GM21576 (cell line): ENCODE data around the gene ID1.

Source experiments
- ATAC-seq: cut with Tn5 transposase; IDR thresholded peaks from one replicate; pipeline ENCODE4 v1.9.1; 2021; ENCODE audit warnings: mild to moderate bottlenecking, moderate library complexity; ENCODE audit not compliant: unreplicated experiment

Gene ID1, protein sequence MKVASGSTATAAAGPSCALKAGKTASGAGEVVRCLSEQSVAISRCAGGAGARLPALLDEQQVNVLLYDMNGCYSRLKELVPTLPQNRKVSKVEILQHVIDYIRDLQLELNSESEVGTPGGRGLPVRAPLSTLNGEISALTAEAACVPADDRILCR

DNA sequence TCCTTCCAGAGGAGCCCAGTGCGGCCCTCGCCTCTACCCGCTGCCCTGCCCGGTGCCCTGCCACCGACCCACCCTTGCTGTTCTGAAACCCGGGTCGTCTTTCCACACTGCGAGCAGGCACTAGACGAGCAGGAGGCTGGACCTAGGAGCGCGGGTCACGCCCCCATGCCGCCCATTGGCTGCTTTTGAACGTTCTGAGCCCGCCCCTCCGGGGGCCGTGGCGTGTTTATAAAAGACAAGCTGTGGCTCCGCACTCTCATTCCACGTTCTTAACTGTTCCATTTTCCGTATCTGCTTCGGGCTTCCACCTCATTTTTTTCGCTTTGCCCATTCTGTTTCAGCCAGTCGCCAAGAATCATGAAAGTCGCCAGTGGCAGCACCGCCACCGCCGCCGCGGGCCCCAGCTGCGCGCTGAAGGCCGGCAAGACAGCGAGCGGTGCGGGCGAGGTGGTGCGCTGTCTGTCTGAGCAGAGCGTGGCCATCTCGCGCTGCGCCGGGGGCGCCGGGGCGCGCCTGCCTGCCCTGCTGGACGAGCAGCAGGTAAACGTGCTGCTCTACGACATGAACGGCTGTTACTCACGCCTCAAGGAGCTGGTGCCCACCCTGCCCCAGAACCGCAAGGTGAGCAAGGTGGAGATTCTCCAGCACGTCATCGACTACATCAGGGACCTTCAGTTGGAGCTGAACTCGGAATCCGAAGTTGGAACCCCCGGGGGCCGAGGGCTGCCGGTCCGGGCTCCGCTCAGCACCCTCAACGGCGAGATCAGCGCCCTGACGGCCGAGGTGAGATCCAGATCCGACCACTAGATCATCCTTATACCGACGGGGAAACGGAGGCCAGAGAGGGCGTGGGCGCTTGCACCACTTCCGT lies at the start of gene ID1:
Gene ID1, plus strand, starts transcription at position 259 of the 871 bp plus-strand sequence. Its CDS starts 99 bp downstream, at position 358.
- peak; percentile 91 for ATAC-seq

DNA sequence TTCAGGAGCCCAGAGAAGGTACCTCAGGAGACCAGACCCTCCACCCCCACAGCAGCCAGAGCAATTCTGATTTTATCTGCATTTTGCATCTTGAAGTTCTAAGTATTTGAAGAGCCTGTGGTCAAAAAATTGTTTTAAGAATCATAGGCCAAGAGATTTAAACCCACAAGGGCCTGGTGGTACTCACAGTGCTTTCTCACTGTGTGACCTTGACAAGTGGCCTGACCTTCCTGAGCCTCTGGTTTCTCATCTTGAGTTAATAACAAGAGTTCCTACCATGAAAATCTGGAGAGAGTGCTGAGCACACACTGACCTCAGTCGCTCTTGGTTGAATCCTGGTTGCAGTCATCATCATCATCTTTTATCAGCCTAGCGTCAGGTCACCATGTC lies 45.4 kb upstream of the ID1 start:
- no peak for ATAC-seq

DNA sequence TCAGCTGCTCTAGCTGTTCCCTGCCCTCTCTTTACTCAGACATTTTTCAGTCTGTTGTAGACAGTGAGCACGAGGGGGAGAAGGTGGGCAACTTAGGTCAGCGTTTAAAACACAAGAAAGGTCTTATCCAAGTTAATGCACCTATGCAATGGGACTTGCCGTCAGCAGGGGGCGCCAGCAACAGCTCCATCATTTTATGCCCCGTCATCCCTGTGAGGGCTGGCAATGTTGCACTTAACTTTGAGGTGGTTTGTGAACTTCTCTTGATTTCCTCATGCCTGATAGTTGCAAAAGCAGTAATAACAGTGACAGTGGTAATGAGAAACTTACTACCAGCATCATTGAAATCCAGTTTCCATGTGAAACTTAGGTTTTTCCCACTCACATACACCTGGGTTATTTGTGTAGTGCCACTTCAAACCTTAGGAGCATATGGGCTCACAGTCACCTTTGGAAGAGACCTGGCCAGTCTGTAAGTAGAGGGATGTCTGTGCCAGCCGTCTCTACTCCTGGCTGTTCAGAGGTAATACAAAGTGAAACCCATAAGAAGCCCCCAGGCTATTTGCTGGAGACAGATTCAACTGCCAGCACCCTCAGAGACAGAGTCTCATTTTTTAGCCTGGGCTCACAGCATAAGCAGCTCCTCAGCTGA lies 44.9 kb upstream of the ID1 start:
- no peak for ATAC-seq

DNA sequence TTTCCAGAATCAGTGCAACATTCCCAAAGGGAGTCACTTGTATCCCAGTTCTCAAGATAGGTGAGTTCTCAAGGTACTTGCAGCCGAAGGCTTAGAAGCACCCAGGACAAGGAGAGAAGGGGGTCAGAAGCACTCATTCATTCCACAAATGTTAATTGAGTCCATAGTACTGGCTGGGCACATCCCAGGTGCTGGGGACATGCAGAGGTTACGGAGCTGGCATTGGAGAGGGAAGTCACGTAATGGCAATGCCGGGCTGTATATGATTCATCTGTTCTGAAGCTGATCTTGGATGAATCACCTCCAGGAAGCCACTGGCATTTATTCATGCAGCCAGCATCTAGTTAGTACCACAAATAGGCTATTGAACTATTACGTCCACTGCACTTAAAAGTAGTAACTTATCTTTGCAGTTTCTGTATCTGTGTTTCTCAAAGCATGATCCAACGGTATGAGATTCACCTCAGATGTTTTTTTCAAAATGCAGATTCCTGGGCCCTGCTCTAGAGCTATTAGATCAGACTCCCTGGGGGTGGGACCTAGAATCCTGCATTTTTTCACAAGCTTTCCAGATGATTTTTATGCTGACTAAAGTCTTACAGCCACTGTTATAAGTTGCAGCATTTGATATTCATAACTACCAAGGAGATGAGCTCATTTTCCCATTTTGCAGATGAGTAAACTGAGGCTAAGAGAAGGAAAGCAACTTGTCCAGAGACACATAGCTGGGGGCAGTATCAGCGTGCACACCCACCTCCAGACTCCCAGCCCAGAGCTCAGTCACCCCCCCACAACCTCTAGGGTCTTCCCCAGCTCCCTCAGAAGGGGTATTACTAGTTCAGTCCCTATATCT lies 44.1 kb upstream of the ID1 start:
- ATAC-seq: no peak

DNA sequence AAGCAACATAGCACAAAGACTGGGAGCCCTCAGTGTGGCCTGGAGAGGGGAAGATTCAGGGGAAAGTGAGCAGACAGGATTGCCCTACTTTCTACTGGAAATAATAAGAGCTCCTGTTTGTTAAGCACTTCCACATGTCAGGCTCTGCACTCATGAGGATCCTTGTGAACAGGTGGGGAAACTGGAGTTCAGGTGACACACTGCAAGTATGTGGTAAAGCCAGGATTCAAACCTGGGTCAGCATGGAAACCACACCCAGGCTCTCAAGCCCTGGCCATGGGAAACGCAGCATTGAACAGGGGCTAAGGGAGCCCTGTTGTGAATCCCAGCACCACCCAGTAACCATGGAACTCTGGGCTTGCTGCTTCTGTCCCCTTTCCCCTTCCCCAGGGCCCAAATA lies 42.8 kb upstream of the ID1 start:
- ATAC-seq: no peak

DNA sequence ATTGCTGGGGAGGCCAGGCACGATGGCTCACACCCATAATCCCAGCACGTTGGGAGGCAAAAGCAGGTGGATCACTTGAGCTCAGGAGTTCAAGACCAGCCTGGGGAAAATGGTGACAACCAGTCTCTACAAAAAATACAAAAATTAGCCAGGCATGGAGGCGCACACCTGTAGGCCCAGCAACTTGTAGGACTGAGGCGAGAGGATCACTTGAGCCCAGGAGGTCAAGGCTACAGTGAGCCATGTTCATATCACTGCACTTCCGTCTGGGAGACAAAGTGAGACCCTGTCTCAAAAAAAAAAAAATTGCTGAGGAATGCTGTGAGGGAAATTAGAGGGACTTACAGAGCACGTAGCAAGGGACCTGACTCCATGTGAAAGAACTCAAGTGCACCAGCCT lies 40.8 kb upstream of the ID1 start:
- ATAC-seq: no peak

DNA sequence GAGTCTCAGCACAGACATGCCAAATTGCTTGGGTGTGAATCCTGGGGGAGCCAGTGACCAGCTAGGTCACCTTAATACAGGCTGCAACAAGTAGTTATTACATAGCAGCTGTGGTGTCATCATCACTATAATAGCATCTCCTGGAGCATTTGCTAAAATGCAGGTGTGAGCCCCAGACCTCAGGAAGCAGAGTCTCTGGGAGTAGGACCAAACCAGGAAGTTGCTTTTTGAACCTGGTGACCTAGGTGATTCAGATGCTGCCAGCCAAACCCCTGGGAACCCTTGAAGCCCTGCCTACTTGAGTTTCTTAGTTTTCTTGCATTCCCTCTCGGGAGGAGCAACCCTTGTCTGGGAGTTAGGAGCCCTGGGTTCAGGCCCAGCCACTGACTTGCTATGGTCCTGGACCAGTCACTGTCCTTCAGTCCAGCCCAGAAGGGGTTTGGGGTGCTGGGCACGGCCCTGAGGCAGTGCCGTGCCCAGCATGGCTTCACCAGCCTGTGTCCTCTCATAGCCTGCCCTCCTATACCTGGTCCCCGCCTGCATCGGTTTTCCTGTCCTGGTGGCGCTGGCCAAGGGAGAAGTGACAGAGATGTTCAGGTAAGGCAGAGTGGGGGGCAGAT lies 39.3 kb upstream of the ID1 start:
- no peak for ATAC-seq

DNA sequence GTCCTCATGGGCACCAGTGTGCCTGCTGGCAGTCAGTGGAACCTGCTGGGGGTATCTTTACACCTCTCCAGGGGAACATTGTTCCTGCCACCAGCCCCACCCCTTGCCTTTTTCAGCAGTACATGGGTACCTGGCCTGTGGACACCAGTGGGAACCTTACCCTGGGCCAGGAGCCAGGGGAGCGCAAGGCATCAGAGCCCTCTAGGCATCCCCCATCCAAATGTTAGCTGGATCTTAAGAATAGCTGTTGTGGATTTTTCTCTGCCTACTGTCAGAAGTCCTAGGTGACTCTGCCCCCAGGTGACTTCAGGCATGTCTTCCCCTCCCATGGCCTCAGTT lies 38.8 kb upstream of the ID1 start:
- ATAC-seq: no peak

DNA sequence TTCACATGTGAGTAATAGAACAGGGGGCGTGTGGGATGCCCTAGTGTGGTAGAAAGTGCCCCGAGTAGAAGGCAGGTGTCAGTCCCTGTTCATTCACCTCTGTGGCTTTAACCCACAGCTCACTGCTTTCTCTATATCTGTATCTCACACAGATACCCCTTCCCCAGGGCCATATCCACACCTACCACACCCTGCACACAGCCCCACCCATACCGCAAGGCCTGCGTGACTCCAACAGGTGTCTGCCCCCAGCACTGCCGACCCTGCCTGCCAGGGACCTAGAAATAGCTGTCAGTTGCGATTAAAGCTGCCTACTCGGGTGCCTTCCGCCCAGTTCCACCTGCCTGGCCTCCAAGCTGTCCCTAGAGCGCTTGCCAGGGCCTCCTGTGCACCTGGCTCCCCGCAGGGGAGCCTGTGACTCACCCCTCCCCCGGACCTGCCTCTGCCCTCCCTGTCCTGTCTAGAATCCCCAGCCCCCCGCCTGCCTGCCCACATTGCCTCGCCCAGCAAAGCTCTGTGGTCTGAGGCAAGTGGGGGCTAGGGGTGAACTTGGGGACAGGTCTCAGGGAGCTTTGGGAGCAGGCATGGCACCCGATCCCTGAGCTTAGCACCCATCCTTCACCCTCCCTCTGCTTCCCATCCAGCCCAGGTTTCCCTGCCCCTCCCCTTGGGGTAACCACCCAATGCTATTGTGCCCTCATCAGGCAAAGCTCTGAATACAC lies 38.3 kb upstream of the ID1 start:
- no peak for ATAC-seq

DNA sequence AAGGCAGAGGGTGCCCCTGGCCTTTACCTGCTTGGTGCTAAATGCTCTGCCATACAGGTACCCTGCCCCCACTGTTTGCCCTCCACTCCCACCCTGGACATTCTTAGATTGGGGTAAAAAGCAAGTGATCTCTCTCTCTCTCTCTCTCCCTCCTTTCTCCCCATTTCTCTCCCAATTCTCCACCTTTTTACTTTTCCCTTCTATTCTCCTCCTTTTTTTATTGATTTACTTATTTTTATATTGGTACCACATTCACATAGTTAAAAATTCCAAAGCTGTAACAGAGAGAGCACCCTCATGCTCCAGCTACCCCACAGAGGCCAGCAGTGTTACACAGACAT lies 37.7 kb upstream of the ID1 start:
- no peak for ATAC-seq

DNA sequence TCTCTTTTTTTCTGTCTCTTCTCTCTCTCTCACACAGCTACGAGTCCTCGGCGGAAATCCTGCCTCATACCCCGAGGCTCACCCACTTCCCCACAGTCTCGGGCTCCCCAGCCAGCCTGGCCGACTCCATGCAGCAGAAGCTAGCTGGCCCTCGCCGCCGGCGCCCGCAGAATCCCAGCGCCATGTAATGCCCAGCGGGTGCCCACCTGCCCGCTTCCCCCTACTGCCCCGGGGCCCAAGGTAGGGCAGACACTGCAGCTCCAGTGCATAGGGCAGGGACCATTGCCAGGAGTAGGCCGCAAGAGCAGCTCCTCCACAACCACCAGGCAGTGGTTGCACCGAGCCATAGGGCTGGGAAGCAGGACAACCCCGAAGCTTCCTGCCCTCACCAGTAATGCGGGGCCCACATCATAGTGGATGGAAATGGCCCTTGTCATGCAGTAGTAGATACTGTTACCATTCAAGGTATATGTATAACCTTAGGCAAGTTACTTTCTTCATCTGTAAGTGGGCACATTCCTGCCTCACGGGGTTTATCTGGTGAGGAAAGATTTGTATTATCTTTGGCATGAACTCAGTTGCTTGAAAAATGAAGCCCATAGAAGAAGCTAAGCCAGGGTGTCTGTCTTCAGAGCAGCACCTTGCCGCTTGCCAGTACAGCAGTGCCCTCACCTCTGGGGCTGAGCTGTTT lies 36.9 kb upstream of the ID1 start:
- ATAC-seq: no peak

DNA sequence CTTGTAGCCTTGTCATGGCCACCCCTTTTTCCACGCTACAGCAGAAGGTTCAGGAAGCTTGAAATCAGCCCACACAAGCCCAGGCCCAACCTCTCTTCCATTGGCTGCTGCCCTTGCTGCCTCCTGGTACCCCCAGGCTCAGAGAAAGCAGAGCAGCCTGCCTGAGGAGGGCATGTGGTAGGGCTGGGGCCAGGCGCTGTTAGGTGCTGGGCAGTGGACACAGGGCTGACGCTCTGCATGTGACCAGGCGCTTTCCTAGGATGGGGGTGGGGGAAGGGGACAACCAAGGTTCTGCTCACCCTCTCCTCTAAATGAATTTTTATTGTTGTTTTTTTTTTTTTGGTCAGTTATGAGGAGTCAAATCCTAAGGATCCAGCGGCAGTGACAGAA lies 36.3 kb upstream of the ID1 start:
- ATAC-seq: no peak

DNA sequence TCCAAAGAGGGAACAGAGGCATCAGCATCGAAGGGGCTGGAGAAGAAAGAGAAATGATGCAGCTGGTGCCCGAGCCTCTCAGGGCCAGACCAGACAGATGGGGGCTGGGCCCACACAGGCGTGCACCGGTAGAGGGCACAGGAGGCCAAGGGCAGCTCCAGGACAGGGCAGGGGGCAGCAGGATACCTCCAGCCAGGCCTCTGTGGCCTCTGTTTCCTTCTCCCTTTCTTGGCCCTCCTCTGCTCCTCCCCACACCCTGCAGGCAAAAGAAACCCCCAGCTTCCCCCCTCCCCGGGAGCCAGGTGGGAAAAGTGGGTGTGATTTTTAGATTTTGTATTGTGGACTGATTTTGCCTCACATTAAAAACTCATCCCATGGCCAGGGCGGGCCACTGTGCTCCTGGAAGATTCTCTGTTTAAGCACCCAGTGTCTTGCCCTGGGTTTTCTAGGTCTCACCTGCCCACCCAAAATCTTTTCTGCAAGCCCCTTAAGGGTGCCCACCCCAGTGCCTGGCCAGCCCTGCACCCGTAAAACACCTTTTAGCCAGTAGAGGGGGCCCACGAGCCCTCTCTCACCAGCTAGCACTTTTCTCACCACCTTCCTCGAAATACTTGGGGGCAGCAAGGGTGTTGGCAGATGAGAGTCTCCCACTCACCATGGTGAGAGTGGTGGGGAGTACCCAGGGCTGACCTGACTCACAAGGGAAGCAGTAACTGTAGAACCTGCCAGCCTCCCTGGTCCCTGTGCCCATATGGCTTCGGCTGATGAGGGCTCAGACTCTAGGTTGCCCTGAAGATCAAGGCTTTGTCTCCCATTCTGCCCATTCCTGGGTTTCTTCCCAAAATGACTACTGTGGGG lies 35.7 kb upstream of the ID1 start:
- no peak for ATAC-seq

DNA sequence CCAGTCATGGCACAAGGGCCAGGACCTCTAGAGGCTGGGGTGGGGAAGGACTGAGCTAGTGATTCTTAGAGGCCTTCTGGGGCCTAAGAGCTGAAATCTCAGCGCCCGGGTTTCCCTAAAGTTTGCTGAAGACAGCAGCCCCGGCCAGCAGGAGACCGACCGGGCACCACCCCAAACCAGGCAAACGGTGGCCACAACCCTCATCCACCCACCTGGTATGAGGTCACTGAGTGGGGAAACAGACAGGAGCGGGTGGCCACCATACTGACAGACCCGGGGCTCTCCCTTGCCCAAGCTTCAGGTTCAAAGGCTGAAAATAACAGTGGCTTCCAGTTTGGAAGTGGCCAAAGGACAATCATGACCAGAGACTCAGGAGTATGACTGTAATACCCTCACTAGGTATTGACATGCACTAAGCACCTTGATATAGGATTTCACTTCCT lies 35.0 kb upstream of the ID1 start:
- ATAC-seq: no peak

DNA sequence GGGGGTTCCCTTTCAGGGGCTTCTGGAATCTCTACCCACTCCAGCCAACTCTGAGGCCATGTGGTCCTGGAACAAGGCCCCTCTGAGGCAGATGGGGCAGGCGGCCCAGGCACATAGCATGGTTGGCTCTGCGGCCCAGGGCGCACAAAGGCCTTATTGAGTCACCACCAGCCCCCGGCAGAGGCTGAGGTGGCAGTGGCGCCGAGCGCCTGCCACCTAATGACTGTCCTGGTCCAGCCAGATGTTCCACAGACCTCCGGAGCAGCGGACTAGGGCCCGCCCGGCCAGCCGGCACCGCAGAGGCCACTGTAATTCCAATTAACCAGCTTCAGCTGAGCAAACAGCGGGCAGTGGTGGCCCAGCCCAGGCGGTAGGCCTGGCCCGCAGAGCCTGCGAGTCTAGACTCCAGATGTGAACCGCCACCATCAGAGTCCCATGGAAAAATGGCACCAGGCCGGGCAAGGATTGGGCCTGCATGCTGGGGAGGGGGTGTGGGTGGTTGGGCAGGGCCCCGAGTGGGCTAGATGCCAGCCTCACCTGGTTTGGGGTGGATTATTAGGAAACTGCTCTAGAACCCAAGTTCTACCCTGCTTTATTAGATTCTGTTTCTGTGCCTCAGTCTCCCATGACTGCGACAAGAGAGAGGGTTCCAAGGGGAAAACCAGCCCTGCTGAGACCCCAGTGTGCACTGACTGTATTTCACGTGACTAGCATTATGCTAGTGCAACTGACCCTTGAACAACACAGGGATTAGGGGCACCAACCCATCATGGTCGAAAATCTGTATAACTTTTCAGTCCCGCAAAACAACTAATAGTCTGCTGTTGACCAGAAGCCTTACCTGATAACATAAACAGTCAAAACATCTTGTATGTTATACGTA lies 34.1 kb upstream of the ID1 start:
- ATAC-seq: no peak

DNA sequence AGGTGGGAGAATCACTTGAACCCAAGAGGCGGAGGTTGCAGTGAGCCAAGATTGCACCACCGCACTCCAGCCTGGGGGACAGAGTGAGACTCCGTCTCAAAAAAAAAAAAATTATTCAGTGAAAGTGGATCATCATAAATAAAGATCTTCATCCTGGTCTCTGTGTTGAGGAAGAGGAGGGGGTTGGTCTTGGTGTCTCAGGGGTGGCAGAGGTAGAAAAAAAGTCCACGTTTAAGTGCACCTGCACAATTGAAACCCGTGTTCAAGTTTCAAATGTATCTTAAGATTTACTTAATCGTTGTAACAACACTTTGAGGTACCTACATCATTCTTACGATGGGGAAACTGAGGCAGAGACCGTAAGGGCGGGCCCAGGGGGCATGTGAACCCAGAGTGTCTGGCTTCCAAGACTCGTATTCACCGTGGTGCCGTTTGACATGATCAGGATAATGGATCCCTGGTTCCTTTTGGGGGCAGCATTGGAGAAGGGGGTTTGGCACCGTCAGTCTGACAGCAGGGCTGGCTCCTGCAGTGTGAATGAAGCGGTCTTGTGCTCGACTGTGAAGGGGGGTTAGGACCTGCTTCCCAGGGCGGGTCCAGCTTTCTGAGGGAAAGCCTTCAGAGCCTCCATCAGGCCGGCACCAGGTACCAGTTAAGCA lies 32.9 kb upstream of the ID1 start:
- ATAC-seq: no peak
